ENCODE data around the gene FLNC.
A peak's percentile ranks its signal among the peaks of the same experiment; 100 is the strongest.

Gene FLNC

DNA sequence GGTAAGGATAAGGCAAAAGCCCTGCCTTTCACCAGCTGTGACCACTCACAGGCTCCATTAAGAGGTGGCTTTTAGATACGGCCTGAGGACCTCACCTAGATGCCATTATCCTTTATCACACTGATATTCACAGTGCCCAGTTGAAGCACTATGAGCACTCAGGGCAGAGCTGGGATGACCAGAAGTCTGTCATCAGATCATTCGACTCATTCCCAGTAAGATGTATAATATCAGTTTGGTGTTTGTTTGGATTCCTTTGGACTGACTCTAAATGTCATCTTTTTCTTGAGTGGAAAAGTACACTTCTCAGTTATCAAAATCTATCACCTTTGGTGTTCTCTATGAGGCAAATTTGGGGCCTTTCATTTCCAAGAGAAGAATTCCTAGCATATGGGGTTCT is 19.7 kb upstream of the FLNC start:
- peaks cover 0 to 25% (median 12%) of the 10 kb centered on the region in 3 donors for H3K36me3 ChIP-seq
- no peak overlapping the region for H3K27ac ChIP-seq
- intact Hi-C loops (cut with DNase I; ENCODE audit: low total_unique reads) = no loop called here
- DNase-seq = no peak
- TF ChIP-seq, protein P1, sequence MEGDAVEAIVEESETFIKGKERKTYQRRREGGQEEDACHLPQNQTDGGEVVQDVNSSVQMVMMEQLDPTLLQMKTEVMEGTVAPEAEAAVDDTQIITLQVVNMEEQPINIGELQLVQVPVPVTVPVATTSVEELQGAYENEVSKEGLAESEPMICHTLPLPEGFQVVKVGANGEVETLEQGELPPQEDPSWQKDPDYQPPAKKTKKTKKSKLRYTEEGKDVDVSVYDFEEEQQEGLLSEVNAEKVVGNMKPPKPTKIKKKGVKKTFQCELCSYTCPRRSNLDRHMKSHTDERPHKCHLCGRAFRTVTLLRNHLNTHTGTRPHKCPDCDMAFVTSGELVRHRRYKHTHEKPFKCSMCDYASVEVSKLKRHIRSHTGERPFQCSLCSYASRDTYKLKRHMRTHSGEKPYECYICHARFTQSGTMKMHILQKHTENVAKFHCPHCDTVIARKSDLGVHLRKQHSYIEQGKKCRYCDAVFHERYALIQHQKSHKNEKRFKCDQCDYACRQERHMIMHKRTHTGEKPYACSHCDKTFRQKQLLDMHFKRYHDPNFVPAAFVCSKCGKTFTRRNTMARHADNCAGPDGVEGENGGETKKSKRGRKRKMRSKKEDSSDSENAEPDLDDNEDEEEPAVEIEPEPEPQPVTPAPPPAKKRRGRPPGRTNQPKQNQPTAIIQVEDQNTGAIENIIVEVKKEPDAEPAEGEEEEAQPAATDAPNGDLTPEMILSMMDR (IDR thresholded peaks at IDR 0.05) = no peak
- H3K4me1 ChIP-seq = no peaks in the 10 kb centered on the region
- H3K27me3 ChIP-seq = no peaks in the 10 kb centered on the region
- no peak overlapping the region for H3K4me3 ChIP-seq
- no peaks in the 10 kb centered on the region for H3K9me3 ChIP-seq

DNA sequence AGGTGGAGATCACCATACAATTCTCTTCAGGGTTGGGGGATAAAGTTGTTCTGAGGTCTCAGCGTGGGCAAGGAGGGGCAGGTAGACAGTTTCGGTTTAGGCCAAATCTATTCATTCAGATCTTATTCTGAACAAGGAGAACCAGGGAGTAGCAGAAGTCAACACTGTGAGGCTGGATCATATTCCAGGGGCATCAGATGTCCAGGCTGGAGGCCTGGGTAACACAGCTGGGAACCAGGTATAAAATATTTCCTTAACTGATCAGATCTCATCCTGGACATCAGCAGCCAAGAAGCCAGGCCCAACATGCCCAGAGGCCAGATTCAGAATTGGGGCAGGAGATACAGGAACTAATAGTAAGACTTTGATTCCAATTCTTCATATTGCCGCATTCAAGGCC is 19.2 kb upstream of the FLNC start:
- Histone ChIP-seq H3K27ac (no peak overlapping the region), H3K4me1 (no peaks in the 10 kb centered on the region), H3K4me3 (no peak overlapping the region), H3K27me3 (no peaks in the 10 kb centered on the region), H3K36me3 (peaks cover 0 to 20% (median 8%) of the 10 kb centered on the region in 3 donors), H3K9me3 (no peaks in the 10 kb centered on the region)
- intact Hi-C loops (cut with DNase I; ENCODE audit: low total_unique reads) = no loop called here
- no peak for DNase-seq
- TF ChIP-seq, protein P1 (IDR thresholded peaks at IDR 0.05) = no peak

DNA sequence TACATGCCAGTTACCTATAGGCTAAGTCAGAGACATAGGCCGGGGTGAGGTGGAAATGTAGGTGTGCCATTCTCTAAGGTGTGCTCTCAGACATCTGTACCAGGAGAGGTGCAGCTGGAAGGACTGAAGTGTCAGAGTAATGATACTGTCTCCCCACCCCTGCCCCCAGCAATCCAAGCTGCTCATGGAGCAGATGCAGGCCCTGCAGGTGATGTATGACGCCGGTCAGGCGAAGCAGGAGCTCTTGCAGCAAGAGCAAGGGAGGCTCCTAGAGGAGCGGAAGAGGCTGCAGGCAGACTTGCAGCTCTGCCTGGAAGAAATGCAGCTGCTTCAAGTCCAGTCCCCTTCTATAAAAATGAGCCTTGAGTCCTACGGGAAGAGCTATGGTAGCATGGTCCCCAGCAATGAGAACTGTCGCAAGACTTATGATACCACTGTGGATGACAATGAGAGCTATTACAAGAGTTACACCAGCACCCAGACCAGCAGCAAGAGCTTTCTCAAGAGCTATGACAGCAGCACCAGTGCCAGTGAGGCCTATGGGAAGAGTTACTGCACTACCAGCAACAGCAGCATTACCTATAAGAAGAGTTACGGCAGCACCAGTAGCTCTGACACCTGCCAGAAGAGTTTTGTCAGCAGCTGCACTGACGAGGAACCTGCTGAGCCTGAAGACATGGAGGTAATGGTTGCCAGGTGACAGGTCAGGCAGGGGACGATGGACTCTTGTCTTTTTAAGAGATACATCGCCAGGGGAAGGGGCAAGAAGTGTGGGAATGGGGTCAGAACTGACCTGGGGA is 18.4 kb upstream of the FLNC start:
- no peaks in the 10 kb centered on the region for H3K27me3 ChIP-seq
- no peak overlapping the region for H3K4me3 ChIP-seq
- intact Hi-C loops (cut with DNase I; ENCODE audit: low total_unique reads) = no loop called here
- H3K9me3 ChIP-seq = no peaks in the 10 kb centered on the region
- no peak for DNase-seq
- H3K27ac ChIP-seq = no peak overlapping the region
- no peaks in the 10 kb centered on the region for H3K4me1 ChIP-seq
- TF ChIP-seq, protein P1 (IDR thresholded peaks at IDR 0.05) = no peak
- H3K36me3 ChIP-seq = peaks cover 0 to 13% (median 0%) of the 10 kb centered on the region in 3 donors

DNA sequence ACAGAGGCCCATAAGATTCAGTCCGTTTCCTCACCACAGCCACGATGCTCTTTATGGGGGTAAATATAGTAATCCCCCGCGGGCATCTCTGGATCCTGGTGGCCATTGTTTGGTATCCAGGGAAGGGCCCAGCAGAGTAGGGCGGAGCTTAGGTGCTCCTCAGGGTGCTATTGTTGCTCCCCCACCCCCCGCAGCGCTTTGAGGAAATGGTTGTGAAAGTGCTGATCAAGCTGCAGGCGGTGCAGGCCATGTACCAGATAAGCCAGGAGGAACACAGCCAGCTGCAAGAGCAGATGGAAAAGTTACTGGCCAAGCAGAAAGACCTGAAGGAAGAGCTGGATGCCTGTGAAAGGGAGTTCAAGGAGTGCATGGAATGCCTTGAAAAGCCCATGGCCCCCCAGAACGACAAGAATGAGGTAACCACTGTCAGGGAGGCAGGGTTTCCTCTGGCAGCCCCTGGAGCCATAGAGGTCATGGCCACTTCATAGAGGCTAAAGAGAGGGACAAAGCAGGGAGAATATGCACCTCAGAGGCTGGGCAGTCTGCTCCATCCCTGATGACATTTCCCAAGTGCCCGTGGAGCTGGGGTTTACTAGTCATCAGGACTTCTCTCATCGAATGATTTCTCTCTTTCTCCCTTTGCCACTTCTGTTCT is 17.6 kb upstream of the FLNC start:
- TF ChIP-seq, protein P1 (IDR thresholded peaks at IDR 0.05) = no peak
- Histone ChIP-seq H3K9me3 (no peaks in the 10 kb centered on the region), H3K27me3 (no peaks in the 10 kb centered on the region), H3K4me1 (no peaks in the 10 kb centered on the region), H3K4me3 (no peak overlapping the region), H3K36me3 (peaks cover 0 to 5% (median 0%) of the 10 kb centered on the region in 3 donors), H3K27ac (no peak overlapping the region)
- DNase-seq = peak in 1 of 2 donors; percentile 60
- intact Hi-C loops (cut with DNase I; ENCODE audit: low total_unique reads) = no loop called here

DNA sequence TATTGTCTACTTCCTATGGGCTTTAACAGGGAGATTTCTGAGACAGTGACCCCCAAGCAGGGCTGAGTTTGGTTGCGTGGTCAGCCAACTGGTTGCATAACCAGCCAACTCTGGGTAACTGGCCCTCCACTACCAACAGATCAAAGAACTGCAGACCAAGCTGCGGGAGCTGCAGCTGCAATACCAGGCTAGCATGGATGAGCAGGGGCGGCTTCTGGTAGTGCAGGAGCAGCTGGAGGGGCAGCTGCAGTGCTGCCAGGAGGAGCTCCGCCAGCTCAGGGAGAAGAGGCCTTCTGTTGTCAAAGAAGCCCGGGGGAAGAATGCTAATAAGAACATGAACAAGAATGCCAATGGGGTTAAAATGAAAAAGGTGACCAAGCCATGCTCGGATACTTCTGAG is 15.7 kb upstream of the FLNC start:
- Histone ChIP-seq H3K27me3 (no peaks in the 10 kb centered on the region), H3K4me1 (no peaks in the 10 kb centered on the region), H3K27ac (no peak overlapping the region), H3K4me3 (no peak overlapping the region), H3K36me3 (peaks cover 0 to 5% (median 0%) of the 10 kb centered on the region in 3 donors), H3K9me3 (no peaks in the 10 kb centered on the region)
- TF ChIP-seq, protein P1 (IDR thresholded peaks at IDR 0.05) = no peak
- DNase-seq = no peak
- intact Hi-C loops (cut with DNase I; ENCODE audit: low total_unique reads) = no loop called here
